ENCODE data around the gene FEZF1.

Gene FEZF1

GRCh38 chr7:122258971-122259370 is 45.6 kb downstream of the FEZF1 start:
- Mint-ChIP-seq H3K4me3 (no peak overlapping the region), H3K27me3 (peaks cover 1% of the 10 kb centered on the region), H3K36me3 (no peaks in the 10 kb centered on the region), H3K9me3 (no peaks in the 10 kb centered on the region), H3K27ac (no peak overlapping the region), H3K4me1 (no peaks in the 10 kb centered on the region)

DNA sequence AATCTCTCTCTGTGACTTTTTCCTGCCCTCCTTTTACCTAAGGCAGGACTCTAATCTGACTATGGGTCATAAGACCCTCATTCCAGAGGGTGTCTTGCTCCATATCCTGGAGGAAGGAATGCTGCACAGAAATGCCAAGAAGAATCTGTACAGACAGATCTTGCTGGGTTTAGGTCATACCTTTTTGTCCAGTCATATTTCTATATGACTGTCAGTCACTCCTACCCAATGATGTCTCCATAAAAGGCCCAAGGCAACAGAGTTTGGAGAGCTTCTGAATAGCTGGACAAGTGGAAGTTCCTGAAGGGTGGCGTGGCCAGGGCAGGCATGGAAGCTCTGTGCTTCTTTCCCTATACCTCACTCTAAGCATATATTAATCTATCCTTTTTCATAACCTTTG is 47.5 kb downstream of the FEZF1 start:
- no peaks in the 10 kb centered on the region for H3K4me1 Mint-ChIP-seq
- H3K27me3 Mint-ChIP-seq, result peaks cover 1% of the 10 kb centered on the region
- no peak overlapping the region for H3K4me3 Mint-ChIP-seq
- H3K36me3 Mint-ChIP-seq, result no peaks in the 10 kb centered on the region
- H3K27ac Mint-ChIP-seq, result no peak overlapping the region
- H3K9me3 Mint-ChIP-seq, result no peaks in the 10 kb centered on the region

DNA sequence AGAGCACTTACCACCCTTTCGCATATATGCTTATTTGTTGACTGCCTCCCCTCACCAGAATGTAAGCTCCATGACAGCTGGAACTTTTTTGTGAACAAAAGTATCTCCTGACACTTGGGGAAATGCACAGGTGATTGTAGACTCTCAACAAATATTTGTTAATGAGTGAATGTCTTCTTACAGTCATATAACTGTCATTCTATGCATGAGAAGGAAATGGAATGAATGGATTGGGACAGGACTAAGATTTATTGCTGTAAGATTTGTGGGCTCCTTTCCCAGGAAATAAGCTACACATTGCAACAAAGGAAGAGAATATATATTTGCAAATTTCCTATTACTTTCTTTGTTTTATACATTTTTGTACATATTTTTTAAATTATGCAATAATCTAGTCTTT is 48.5 kb downstream of the FEZF1 start:
- H3K9me3 Mint-ChIP-seq, result no peaks in the 10 kb centered on the region
- H3K4me1 Mint-ChIP-seq, result no peaks in the 10 kb centered on the region
- H3K27me3 Mint-ChIP-seq, result peaks cover 1% of the 10 kb centered on the region
- no peak overlapping the region for H3K4me3 Mint-ChIP-seq
- no peaks in the 10 kb centered on the region for H3K36me3 Mint-ChIP-seq
- no peak overlapping the region for H3K27ac Mint-ChIP-seq

DNA sequence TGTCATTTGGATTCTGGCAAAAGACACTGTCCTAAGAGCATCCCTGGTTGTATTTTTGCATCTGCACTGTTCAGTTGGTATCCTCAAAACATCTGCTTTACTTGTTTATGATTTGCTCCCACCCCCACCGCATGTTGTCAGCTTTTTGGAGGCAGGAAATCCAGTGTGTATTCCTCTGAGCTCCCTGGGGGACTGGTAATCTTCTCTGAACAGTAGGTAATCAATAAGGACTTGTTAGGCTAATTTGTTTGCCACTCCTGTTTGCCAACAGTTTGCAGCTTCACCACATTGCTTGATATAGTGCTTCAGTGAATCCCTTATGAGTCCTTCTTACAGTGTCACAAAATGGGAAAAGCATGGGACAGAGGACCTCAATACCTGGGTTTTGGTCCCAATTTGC is 49.1 kb downstream of the FEZF1 start:
- H3K4me3 Mint-ChIP-seq, result no peak overlapping the region
- no peaks in the 10 kb centered on the region for H3K36me3 Mint-ChIP-seq
- no peaks in the 10 kb centered on the region for H3K4me1 Mint-ChIP-seq
- peaks cover 1% of the 10 kb centered on the region for H3K27me3 Mint-ChIP-seq
- no peaks in the 10 kb centered on the region for H3K9me3 Mint-ChIP-seq
- H3K27ac Mint-ChIP-seq, result no peak overlapping the region
